Neutrophil (primary cell): ENCODE results near the gene LILRA5.
A peak's percentile ranks its signal among the peaks of the same experiment; 100 is the strongest.
"Not testable (repeated sequence)": the region's sequence is repeated elsewhere in the genome, so short reads cannot be mapped to it uniquely, and the experiment has no call there.

ENCODE experiments used
- H3K27ac ChIP-seq: fragments of 200-600 bp; sonication (generic); 2 replicates; pipeline ENCODE4 v1.5.1; 2016; ENCODE audit warnings: mild to moderate bottlenecking, moderate library complexity
- H3K27me3 ChIP-seq: fragments of 200-600 bp; sonication (generic); 2 replicates; pipeline ENCODE4 v1.6.0; 2016; ENCODE audit warnings: mild to moderate bottlenecking
- H3K36me3 ChIP-seq: fragments of 200-600 bp; sonication (generic); 2 replicates; pipeline ENCODE4 v1.5.1; 2017
- H3K4me1 ChIP-seq, 2 experiments: fragments of 200-600 bp in 1 of 2; sonication (generic) in 1 of 2; 1 replicate in 1 of 2; 2 replicates in 1 of 2; pipeline versions ENCODE4 v1.5.1 to v1.6.1; 2013 to 2016; ENCODE audit warnings: low read depth in 1 of 2, low read length in 1 of 2, mild to moderate bottlenecking in 1 of 2, moderate library complexity in 1 of 2; ENCODE audit not compliant: control insufficient read depth in 1 of 2, insufficient read depth in 1 of 2
- H3K4me3 ChIP-seq, 2 experiments: fragments of 200-600 bp in 1 of 2; sonication (generic) in 1 of 2; 1 replicate in 1 of 2; 2 replicates in 1 of 2; pipeline ENCODE4 v1.5.1; 2013 to 2016; ENCODE audit warnings: low read depth in 1 of 2, low read length in 1 of 2, mild to moderate bottlenecking in 1 of 2, moderate library complexity in 1 of 2
- H3K9me3 ChIP-seq: fragments of 200-600 bp; sonication (generic); 2 replicates; pipeline ENCODE4 v1.5.1; 2016
- TF ChIP-seq, protein P1 (sequence below): fragments of 200-600 bp; sonication (generic); IDR thresholded peaks from 2 replicates; pipeline ENCODE4 v1.5.1; 2016; ENCODE audit warnings: antibody characterized with exemption

LILRA5 gene

DNA sequence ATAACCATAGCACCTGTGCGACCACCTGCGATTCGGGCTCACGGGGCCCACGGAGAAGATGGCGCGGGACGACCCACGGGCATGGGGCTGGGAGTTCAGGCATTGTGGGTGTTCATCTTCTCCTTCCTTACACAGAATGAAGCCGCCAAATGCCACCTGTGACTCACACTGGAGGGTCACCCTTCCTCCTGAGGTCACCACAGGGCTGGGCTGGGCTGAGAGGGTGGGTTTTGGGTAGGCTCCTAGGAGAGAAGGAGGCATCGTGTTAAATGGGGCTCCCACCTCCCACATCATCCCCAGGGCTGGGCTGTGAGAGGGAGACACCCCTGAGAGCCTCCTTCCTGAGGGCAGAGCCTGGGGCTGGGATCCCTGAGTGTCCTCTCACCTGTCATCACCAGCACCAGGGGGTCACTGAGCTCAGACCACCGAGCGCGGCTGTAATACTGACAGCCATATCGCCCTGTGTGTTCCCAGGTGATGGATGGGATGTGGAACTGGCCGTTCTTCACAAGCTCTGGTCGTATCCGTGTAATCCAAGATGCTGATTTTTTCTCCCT lies 33.5 kb downstream of the LILRA5 start:
- Histone ChIP-seq H3K4me1 (peaks cover 65 to 79% of the 10 kb centered on the region in 2 experiments), H3K9me3 (no peaks in the 10 kb centered on the region), H3K27ac (peak overlapping the region; percentile 98), H3K27me3 (no peaks in the 10 kb centered on the region), H3K36me3 (peaks cover 54% of the 10 kb centered on the region), H3K4me3 (peak overlapping the region; percentile 73 to 88)
- TF ChIP-seq, protein P1, sequence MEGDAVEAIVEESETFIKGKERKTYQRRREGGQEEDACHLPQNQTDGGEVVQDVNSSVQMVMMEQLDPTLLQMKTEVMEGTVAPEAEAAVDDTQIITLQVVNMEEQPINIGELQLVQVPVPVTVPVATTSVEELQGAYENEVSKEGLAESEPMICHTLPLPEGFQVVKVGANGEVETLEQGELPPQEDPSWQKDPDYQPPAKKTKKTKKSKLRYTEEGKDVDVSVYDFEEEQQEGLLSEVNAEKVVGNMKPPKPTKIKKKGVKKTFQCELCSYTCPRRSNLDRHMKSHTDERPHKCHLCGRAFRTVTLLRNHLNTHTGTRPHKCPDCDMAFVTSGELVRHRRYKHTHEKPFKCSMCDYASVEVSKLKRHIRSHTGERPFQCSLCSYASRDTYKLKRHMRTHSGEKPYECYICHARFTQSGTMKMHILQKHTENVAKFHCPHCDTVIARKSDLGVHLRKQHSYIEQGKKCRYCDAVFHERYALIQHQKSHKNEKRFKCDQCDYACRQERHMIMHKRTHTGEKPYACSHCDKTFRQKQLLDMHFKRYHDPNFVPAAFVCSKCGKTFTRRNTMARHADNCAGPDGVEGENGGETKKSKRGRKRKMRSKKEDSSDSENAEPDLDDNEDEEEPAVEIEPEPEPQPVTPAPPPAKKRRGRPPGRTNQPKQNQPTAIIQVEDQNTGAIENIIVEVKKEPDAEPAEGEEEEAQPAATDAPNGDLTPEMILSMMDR = no peak

DNA sequence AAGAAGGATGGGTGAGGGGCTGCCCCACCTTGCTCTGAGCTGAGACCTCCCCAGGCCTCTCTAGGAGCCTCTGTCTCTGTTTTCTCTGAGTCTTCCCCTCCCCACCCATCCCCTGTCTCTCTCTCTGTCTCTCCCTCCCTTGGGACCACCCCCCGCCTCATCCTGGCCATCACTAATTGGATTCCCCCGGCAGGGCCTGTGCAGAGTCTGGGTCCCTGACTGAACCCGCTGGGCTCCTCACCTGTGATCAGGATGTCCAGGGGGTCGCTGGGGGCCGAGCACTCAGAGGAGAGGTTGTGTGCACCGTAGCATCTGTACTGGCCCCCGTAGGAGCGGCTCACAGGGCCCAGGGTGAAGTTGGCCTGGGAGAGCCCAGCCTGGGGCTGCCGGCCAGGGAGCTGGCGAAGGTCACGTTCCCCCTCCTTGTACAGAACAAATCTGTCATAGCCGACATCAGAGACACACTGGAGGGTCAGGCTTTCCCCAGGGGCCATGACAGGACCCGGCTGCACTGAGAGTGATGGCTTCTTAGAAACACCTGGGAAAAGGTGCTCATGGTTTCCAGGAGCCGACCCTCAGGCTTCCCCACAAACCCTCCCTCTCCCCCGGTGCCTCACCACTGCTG lies 34.3 kb downstream of the LILRA5 start:
- Histone ChIP-seq H3K36me3 (peaks cover 62% of the 10 kb centered on the region), H3K27ac (peak overlapping the region; percentile 98), H3K4me3 (peak overlapping the region; percentile 73 to 88), H3K4me1 (peaks cover 61 to 72% of the 10 kb centered on the region in 2 experiments)
- not testable (repeated sequence) for H3K9me3 ChIP-seq, H3K27me3 ChIP-seq

- Histone ChIP-seq H3K36me3 (peaks cover 67% of the 10 kb centered on the region), H3K27ac (peak overlapping the region; percentile 98), H3K4me3 (peak overlapping the region in 1 of 2 experiments; percentile 73), H3K4me1 (peaks cover 61 to 67% of the 10 kb centered on the region in 2 experiments)
- not testable (repeated sequence) for H3K9me3 ChIP-seq, H3K27me3 ChIP-seq
These were observed 34.9 kb downstream of the LILRA5 start for GRCh38 chr19:54278056-54278455.

- Histone ChIP-seq H3K4me1 (peaks cover 61 to 67% of the 10 kb centered on the region in 2 experiments), H3K27ac (peak overlapping the region; percentile 98), H3K36me3 (peaks cover 67% of the 10 kb centered on the region)
- H3K9me3 ChIP-seq, H3K4me3 ChIP-seq, H3K27me3 ChIP-seq: not testable (repeated sequence)
These were observed 35.8 kb downstream of the LILRA5 start for GRCh38 chr19:54277111-54277615.

GRCh38 chr19:54275951-54276350 lies 37.0 kb downstream of the LILRA5 start:
- H3K4me3 ChIP-seq = no peak overlapping the region
- peaks cover 61 to 67% of the 10 kb centered on the region in 2 experiments for H3K4me1 ChIP-seq
- TF ChIP-seq, protein P1 = no peak
- peaks cover 67% of the 10 kb centered on the region for H3K36me3 ChIP-seq
- peak overlapping the region; percentile 98 for H3K27ac ChIP-seq
- no peaks in the 10 kb centered on the region for H3K9me3 ChIP-seq
- no peaks in the 10 kb centered on the region for H3K27me3 ChIP-seq

- H3K27me3 ChIP-seq, H3K4me3 ChIP-seq, H3K9me3 ChIP-seq: not testable (repeated sequence)
- Histone ChIP-seq H3K27ac (peak overlapping the region; percentile 98), H3K36me3 (peaks cover 63% of the 10 kb centered on the region), H3K4me1 (peaks cover 68% of the 10 kb centered on the region in 2 experiments)
These were observed 38.5 kb downstream of the LILRA5 start for GRCh38 chr19:54274516-54274915.

- peak overlapping the region; percentile 85 for H3K27ac ChIP-seq
- H3K27me3 ChIP-seq = no peaks in the 10 kb centered on the region
- TF ChIP-seq, protein P1 = no peak
- peaks cover 56% of the 10 kb centered on the region for H3K36me3 ChIP-seq
- no peak overlapping the region for H3K4me3 ChIP-seq
- no peaks in the 10 kb centered on the region for H3K9me3 ChIP-seq
- peaks cover 68% of the 10 kb centered on the region in 2 experiments for H3K4me1 ChIP-seq
These were observed 39.1 kb downstream of the LILRA5 start for GRCh38 chr19:54273821-54274220.

- Histone ChIP-seq H3K36me3 (peaks cover 40% of the 10 kb centered on the region), H3K27ac (peak overlapping the region; percentile 85), H3K4me1 (peaks cover 68% of the 10 kb centered on the region in 2 experiments)
- not testable (repeated sequence) for H3K4me3 ChIP-seq, H3K27me3 ChIP-seq, H3K9me3 ChIP-seq
These were observed 40.8 kb downstream of the LILRA5 start for GRCh38 chr19:54272181-54272580.

DNA sequence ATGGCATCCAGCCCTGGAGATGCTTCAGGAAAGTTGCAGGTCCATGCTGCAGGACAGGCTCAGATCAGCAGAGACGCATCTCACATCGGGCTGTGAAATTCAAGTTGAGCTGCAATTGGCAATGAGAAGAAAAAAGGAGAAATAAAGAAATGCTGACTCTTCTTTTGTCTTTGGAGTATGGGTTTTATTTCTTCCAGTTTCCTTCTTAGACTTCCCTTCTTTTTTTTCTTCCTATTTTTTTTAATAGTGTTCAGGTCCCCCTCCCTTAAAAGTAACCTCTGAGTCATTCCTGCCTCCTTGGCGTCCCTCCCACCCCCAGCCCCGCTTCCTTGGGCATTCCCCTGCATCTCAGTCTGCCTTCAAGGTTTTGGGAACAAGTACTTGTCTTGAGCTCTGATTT lies 41.4 kb downstream of the LILRA5 start:
- not testable (repeated sequence) for H3K27me3 ChIP-seq, H3K9me3 ChIP-seq
- Histone ChIP-seq H3K4me3 (peak overlapping the region; percentile 3 to 38), H3K27ac (peak overlapping the region; percentile 85), H3K36me3 (peaks cover 34% of the 10 kb centered on the region), H3K4me1 (peaks cover 68 to 70% of the 10 kb centered on the region in 2 experiments)
